ENCODE measurements around the gene SRRM1. TPM values are rescaled to one million over a fixed set of nuclear protein-coding genes. Genes with fewer than 3 reads are reported as not detected.
"Not testable (repeated sequence)": the region's sequence is repeated elsewhere in the genome, so short reads cannot be mapped to it uniquely, and the experiment has no call there.

The SRRM1 gene
- total RNA-seq, 1 donor from 2014 or later, result 84.3 TPM

- no peak for DNase-seq (ENCODE audit: low spot score)
These were observed 51.3 kb downstream of the SRRM1 start for GRCh38 chr1:24694380-24694843.

DNA sequence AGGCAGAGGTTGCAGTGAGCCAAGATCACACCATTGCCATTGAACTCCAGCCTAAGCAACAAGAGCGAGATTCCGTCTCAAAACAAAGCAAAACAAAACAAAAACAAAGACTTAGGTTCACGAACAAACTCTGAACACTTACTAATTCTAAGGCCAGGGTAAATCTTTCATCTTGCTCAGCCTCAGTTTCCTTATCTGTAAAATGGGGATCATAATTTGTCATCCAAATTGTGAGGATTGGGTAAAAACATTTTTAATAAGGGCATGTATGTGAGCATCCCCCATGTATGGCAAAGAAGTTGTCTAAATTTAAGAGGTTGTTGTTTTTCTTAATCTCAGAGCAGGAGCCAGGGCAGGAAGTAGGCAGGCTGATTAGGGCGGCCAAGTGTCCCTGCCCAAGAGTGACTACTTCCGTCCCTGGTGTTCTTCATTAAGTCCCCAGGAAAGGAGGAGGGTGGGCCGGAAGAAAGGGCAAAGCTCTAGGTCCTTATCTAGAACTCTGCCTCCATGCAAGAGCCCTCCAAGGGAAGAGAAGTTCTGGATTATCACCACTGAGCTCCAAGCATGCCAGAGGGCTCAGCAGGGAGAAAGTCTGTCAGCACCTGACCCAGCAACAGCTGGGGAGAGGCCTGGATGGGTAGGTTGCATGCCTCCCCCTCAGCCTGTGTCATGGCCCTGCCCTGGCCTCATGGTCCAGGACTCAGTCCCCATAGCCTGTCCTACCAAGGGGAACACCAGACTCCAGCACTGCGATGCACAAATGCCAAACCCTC is 52.3 kb downstream of the SRRM1 start:
- DNase-seq (ENCODE audit: low spot score), result no peak

DNA sequence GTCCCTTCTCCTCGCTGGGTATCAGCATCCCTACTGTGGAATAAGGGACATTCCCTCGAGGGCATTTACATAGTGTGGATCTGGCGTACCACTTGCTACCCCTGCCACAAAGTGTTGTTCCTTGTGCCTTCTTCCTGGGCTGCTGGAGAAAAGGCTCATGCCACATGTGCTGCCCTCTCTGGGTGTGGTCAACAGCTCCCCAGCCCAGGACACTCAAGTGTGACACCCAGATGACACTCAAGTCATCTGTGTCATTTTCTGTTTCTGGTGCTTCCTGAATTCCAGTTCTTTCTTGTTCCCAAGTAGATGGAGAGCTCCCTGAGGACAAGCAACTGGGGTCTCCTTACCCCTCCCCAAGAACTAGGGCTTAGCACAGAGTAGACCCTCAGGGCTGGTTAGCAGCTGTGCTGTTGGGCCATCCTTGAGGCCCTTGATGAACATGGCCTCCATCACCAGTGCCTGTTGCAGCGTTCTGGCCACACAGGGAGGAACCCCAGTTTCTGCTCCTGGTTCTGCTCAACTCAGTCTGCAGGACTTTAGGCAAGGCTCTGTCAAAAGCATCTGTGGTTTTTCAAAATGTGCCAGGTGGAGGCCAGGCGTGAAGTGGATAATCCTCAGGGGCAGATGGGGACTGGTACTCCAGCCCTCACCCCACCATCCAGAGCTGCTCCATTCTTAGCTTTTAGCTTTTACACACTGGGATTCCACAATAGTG is 53.1 kb downstream of the SRRM1 start:
- no peak for DNase-seq (ENCODE audit: low spot score)

DNA sequence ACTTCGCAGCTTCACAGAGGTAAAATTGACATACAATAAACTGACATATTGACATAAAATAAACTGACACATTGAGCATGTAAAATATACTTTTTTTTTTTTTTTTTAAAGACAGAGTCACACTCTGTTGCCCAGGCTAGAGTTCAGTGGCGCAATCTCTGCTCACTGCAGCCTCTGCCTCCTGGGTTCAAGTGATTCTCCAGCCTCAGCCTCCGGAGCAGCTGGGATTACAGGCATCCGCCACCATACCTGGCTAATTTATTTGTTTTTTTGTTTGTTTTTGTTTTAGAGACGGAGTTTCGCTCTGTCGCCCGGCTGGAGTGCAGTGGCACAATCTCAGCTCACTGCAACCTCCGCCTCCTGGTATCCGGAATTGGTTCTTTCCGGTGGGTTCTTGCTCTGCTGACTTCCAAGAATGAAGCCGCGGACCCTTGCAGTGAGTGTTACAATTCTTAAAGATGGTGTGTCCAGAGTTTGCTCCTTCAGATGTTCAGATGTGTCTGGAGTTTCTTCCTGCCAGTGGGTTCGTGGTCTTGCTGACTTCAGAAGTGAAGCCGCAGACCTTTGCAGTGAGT is 53.7 kb downstream of the SRRM1 start:
- DNase-seq (ENCODE audit: low spot score), result no peak

GRCh38 chr1:24697453-24698001 is 54.4 kb downstream of the SRRM1 start:
- DNase-seq (ENCODE audit: low spot score), result not testable (repeated sequence)

GRCh38 chr1:24698326-24698725 is 55.2 kb downstream of the SRRM1 start:
- DNase-seq (ENCODE audit: low spot score), result not testable (repeated sequence)

GRCh38 chr1:24699628-24700027 is 56.5 kb downstream of the SRRM1 start:
- no peak for DNase-seq (ENCODE audit: low spot score)

- no peak for DNase-seq (ENCODE audit: low spot score)
These were observed 59.6 kb downstream of the SRRM1 start for GRCh38 chr1:24702511-24703293.

DNA sequence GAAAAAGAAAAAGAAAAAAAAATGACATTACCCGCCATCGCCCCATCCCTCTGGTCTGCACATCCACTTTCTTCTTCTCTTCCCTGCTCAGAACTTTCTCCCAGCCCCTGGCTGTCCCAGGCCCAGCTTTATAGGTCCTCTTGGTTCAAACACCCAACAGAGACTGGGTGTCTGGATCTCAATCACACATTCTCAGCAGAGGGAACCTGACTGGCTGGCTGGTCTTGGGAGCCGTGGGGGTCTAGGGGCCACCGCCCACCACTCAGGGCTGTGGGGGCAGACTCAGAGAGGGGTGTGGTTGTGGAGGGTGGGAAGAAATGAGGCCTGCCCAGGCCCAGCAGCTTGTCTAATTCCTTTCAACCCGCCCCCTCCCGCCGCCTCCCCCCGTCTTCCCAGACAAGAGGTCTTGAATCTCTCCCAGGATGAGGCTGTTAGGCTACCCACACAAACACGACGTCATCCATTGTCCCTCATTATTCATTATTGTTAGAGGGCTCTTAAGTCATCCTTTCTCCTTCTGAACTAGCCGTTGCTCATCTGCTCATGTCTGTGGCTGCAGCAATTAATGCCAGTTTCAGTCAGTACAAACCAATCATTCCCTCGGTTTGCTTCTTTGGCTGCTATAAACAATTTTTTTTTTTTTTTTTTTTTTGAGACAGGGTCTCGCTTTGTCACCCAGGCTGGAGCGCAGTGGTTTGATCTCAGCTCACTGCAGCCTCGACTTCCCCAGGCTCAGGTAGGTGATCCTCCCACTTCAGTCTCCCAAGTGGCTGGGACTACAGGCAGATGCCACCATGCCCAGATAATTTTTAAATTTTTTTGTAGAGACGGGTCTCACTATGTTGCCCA is 61.5 kb downstream of the SRRM1 start:
- no peak for DNase-seq (ENCODE audit: low spot score)

DNA sequence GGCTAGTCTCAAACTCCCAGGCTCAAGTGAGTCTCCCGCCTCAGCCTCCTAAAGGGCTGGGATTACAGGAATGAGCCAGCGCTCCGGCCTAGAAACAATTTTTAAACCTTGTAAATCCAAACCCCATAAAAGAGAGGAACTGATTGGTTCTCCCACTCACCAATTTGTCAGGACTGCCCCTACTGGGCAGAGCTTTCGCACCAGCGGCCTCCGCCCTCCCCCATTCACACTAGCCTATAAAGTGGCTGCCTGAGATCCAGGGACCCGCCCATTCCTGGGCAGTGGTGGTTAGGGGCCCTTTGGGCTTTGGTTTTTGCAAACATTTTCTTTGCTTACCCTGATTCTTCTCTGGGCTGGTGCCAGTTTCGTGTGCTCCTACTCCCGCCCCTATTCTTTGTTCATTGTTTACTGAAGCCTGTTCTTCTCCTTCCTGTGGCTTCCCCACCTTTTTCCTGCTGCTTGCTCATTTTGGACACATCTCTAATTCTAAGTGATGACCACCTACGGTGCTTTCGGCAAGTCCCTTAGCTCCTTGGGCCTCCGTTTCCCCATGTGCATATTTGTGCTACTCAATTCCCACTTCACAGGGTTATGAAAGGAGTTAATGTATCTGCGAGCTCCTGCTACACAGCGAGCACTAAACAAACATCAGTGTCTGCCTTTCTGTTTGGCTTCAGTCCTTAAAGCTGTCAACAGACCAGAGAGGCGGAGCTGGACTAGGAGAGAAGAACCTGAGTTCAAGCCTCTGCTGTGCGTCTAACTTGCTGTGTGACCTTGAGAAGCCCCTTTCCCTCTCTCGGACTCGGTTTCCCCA is 62.4 kb downstream of the SRRM1 start:
- peak; percentile 88 for DNase-seq (ENCODE audit: low spot score)

- DNase-seq (ENCODE audit: low spot score), result not testable (repeated sequence)
These were observed 62.9 kb downstream of the SRRM1 start for GRCh38 chr1:24706074-24706389.

DNA sequence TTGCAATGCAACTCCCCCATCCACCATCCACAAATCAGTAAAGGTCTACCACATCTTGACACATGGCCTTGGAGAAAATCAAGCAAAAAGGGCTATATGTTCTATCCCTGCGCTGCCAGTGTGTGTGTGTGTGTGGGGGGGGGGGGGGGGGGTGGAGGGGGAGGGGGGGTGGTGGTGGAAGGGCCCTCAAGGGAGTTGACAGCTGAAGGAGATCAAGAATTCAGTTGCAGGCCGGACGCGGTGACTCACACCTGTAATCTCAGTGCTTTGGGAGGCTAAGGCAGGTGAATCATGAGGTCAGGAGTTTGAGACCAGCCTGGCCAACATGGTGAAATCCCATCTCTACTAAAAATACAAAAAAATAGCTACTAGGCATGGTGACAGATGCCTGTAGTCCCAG is 64.6 kb downstream of the SRRM1 start:
- DNase-seq (ENCODE audit: low spot score), result no peak

- DNase-seq (ENCODE audit: low spot score), result no peak
These were observed 65.8 kb downstream of the SRRM1 start for GRCh38 chr1:24708938-24709337.

GRCh38 chr1:24709791-24710441 is 66.8 kb downstream of the SRRM1 start:
- DNase-seq (ENCODE audit: low spot score), result no peak

GRCh38 chr1:24711329-24711728 is 68.2 kb downstream of the SRRM1 start:
- DNase-seq (ENCODE audit: low spot score), result no peak

GRCh38 chr1:24713176-24713575 is 70.1 kb downstream of the SRRM1 start:
- no peak for DNase-seq (ENCODE audit: low spot score)

GRCh38 chr1:24713736-24714135 is 70.6 kb downstream of the SRRM1 start:
- DNase-seq (ENCODE audit: low spot score), result no peak

DNA sequence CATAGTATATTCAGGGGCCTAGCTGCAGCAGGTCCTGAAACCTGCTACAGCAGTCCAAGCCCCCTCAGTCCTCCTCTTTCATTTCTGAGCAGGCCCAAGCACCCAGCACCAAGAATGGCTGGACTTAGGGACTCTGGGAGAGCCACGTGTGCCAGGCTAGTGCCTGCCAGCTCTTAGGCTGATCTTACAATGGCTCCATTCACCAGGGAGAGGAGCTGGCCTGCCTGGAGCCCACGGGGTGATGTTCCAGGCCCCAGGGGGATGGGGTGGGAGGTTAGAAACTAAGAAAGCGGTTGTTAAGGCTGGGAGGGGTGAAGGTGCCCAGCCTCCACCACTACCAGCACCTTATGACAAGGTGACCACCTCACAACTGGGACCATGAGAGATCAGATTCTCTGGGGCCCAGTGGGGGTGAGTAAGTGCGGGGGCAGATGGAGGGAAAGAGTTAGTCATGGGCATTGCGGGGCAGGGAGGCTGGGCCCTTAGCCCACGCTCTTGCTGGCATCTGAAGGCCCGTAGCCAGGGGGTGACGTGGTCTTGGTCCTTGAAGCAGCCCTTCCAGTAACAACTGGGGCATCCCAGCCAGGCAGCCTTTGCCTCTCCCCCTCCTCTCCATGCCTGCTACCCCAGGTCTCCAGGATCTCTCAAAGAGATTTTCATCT is 71.9 kb downstream of the SRRM1 start:
- DNase-seq (ENCODE audit: low spot score), result no peak

- no peak for DNase-seq (ENCODE audit: low spot score)
These were observed 72.6 kb downstream of the SRRM1 start for GRCh38 chr1:24715658-24716057.
